Tibial nerve (tissue), 4 donors: Measurements from ENCODE around the gene LAMTOR4. TPM values are rescaled to one million over a fixed set of nuclear protein-coding genes. Genes with fewer than 3 reads are reported as not detected.
A peak's percentile ranks its signal among the peaks of the same experiment; 100 is the strongest.

Source experiments
- DNase-seq, 2 donors: peaks; one replicate each; pipeline ENCODE4 v3.0.0-alpha.2; 2019; ENCODE audit warnings: low spot score in 2 of 2
- H3K27ac ChIP-seq, 4 donors: fragments of 200-600 bp; sonication (generic) in 3 of 4; one replicate each; pipeline ENCODE4 v1.5.1; 2017 to 2019; ENCODE audit warnings: mild to moderate bottlenecking in 1 of 4
- H3K27me3 ChIP-seq, 2 donors: fragments of 200-600 bp; sonication (generic) in 1 of 2; one replicate each; pipeline versions ENCODE4 v1.5.1 to v1.6.0; 2017 to 2019
- H3K36me3 ChIP-seq, 3 donors: fragments of 200-600 bp; sonication (generic); one replicate each; pipeline ENCODE4 v1.5.1; 2018 to 2019
- H3K4me1 ChIP-seq, 4 donors: fragments of 200-600 bp; sonication (generic) in 3 of 4; one replicate each; pipeline ENCODE4 v1.5.1; 2017 to 2019
- H3K4me3 ChIP-seq, 4 donors: fragments of 200-600 bp; sonication (generic) in 3 of 4; one replicate each; pipeline ENCODE4 v1.5.1; 2017 to 2019; ENCODE audit warnings: mild to moderate bottlenecking in 1 of 4, moderate library complexity in 1 of 4
- H3K9me3 ChIP-seq, 4 donors: fragments of 200-600 bp; sonication (generic) in 3 of 4; one replicate each; pipeline ENCODE4 v1.5.1; 2017 to 2019
- CTCF ChIP-seq, 5 experiments: fragments of 200-600 bp in 3 of 5; fragments of 450-650 bp in 2 of 5; sonication (generic) in 3 of 5; IDR thresholded peaks; one replicate each; pipeline ENCODE4 v1.5.1; 2016 to 2019; ENCODE audit warnings: antibody characterized with exemption in 5 of 5, mild to moderate bottlenecking in 3 of 5, moderate library complexity in 2 of 5
- EP300 ChIP-seq, 2 donors: sonication (generic); formaldehyde crosslinking; IDR thresholded peaks; one replicate each; pipeline ENCODE4 v1.6.1; 2017; ENCODE audit warnings: antibody characterized with exemption in 2 of 2, mild to moderate bottlenecking in 1 of 2
- POLR2A ChIP-seq, 2 donors: fragments of 450-650 bp; IDR thresholded peaks; one replicate each; pipeline ENCODE4 v1.6.1; 2017; ENCODE audit warnings: antibody characterized with exemption in 2 of 2, mild to moderate bottlenecking in 2 of 2, moderate library complexity in 2 of 2
- WGBS, 2 donors: methylation state at CpG; one replicate each; pipeline ENCODE4 v1.1.5; 2018; 5-methylcytosine and 5-hydroxymethylcytosine counted together
- total RNA-seq, 4 donors: library from RNA; depleted of rRNA; stranded (reverse); fragments of >200 nt; gene quantifications; one replicate each; pipeline ENCODE4 v1.1.0, GENCODE V29; 2016

The LAMTOR4 gene
- total RNA-seq, 4 donors from 2014 or later, result 226 to 312 (median 252) TPM

- Histone ChIP-seq H3K27me3 (peaks cover 0 to 12% of the 10 kb centered on the region in 2 donors), H3K4me3 (peak overlapping the region; percentile 29 to 57 (median 48)), H3K9me3 (no peaks in the 10 kb centered on the region), H3K36me3 (peaks cover 0 to 7% (median 0%) of the 10 kb centered on the region in 3 donors), H3K4me1 (peaks cover 0 to 47% (median 29%) of the 10 kb centered on the region in 4 donors), H3K27ac (peak overlapping the region; percentile 76 to 87 (median 82))
- WGBS, 2 donors, result 1 to 3% methylated on average over 11 of the region's 11 CpGs
- no peak for DNase-seq
- TF ChIP-seq EP300 (IDR thresholded peaks at IDR 0.05) (no peak), POLR2A (IDR thresholded peaks at IDR 0.05) (no peak), CTCF (IDR thresholded peaks at IDR 0.05) (no peak)
These were observed 19.2 kb downstream of the LAMTOR4 start for GRCh38 chr7:100167912-100168323.

GRCh38 chr7:100169147-100169850, 20.6 kb downstream of the LAMTOR4 start:
- no peak for TF ChIP-seq POLR2A (IDR thresholded peaks at IDR 0.05)
- TF ChIP-seq CTCF (IDR thresholded peaks at IDR 0.05), result no peak
- no peak for TF ChIP-seq EP300 (IDR thresholded peaks at IDR 0.05)
- WGBS, 2 donors, result 86 to 88% methylated on average over 11 of the region's 11 CpGs
- H3K4me1 ChIP-seq, result peaks cover 0 to 47% (median 27%) of the 10 kb centered on the region in 4 donors
- no peaks in the 10 kb centered on the region for H3K9me3 ChIP-seq
- no peaks in the 10 kb centered on the region for H3K36me3 ChIP-seq
- no peak for DNase-seq
- peak overlapping the region in 3 of 4 donors; percentile 79 to 87 (median 86) for H3K27ac ChIP-seq
- H3K27me3 ChIP-seq, result peaks cover 0 to 12% of the 10 kb centered on the region in 2 donors
- peak overlapping the region in 1 of 4 donors; percentile 57 for H3K4me3 ChIP-seq

- TF ChIP-seq POLR2A (IDR thresholded peaks at IDR 0.05), result no peak
- no peak for TF ChIP-seq CTCF (IDR thresholded peaks at IDR 0.05)
- H3K36me3 ChIP-seq, result no peaks in the 10 kb centered on the region
- no peak overlapping the region for H3K4me3 ChIP-seq
- H3K4me1 ChIP-seq, result peaks cover 0 to 47% (median 27%) of the 10 kb centered on the region in 4 donors
- H3K27me3 ChIP-seq, result peaks cover 0 to 12% of the 10 kb centered on the region in 2 donors
- no peak overlapping the region for H3K27ac ChIP-seq
- DNase-seq, result no peak
- 83 to 85% methylated on average over 11 of the region's 11 CpGs for WGBS, 2 donors
- H3K9me3 ChIP-seq, result no peaks in the 10 kb centered on the region
These were observed 21.6 kb downstream of the LAMTOR4 start for GRCh38 chr7:100170101-100170897.

GRCh38 chr7:100171087-100171681, 22.5 kb downstream of the LAMTOR4 start:
- peak overlapping the region; percentile 22 to 51 (median 36) for H3K4me3 ChIP-seq
- TF ChIP-seq CTCF (IDR thresholded peaks at IDR 0.05), result no peak
- TF ChIP-seq EP300 (IDR thresholded peaks at IDR 0.05), result no peak
- no peak for TF ChIP-seq POLR2A (IDR thresholded peaks at IDR 0.05)
- WGBS, 2 donors, result 11 to 21% methylated on average over 19 to 22 of the region's 61 CpGs
- peaks cover 0 to 12% of the 10 kb centered on the region in 2 donors for H3K27me3 ChIP-seq
- H3K4me1 ChIP-seq, result peaks cover 0 to 47% (median 27%) of the 10 kb centered on the region in 4 donors
- H3K36me3 ChIP-seq, result no peaks in the 10 kb centered on the region
- H3K9me3 ChIP-seq, result no peaks in the 10 kb centered on the region
- no peak for DNase-seq
- no peak overlapping the region for H3K27ac ChIP-seq
